ENCODE data around the gene KIF6.

The KIF6 gene

GRCh38 chr6:39296745-39297640 lies 428.2 kb downstream of the KIF6 start:
- ChIA-PET CTCF (no interaction called here), POLR2A (no interaction called here)
- no peak for DNase-seq (ENCODE audit: extremely low spot score)
- TF ChIP-seq HDGF (IDR thresholded peaks at IDR 0.05; ENCODE audit: borderline replicate concordance), result no peak
- TF ChIP-seq SUZ12 (IDR thresholded peaks at IDR 0.05), result no peak
- TF ChIP-seq FOXA1 (IDR thresholded peaks at IDR 0.05), result no peak
- no peak for TF ChIP-seq L3MBTL2 (conservative IDR thresholded peaks at IDR 0.05)
- TF ChIP-seq NFRKB (IDR thresholded peaks at IDR 0.05), result no peak
- TF ChIP-seq SP1 (IDR thresholded peaks at IDR 0.05), result no peak
- TF ChIP-seq BHLHE40 (IDR thresholded peaks at IDR 0.05; ENCODE audit: borderline replicate concordance), result no peak
- no peak for TF ChIP-seq LEF1 (IDR thresholded peaks at IDR 0.05; ENCODE audit: borderline replicate concordance)
- no peak for TF ChIP-seq ARNT (IDR thresholded peaks at IDR 0.05)
- no peak for TF ChIP-seq PKNOX1 (IDR thresholded peaks at IDR 0.05)
- TF ChIP-seq FOXK2 (IDR thresholded peaks at IDR 0.05), result no peak
- no peak for TF ChIP-seq FOXM1 (IDR thresholded peaks at IDR 0.05; ENCODE audit: borderline replicate concordance)
- TF ChIP-seq ELF4 (IDR thresholded peaks at IDR 0.05), result no peak
- TF ChIP-seq ZNF384 (IDR thresholded peaks at IDR 0.05), result no peak
- TF ChIP-seq CTBP1 (IDR thresholded peaks at IDR 0.05; ENCODE audit: borderline replicate concordance), result no peak
- no peak for TF ChIP-seq TARDBP (IDR thresholded peaks at IDR 0.05)

DNA sequence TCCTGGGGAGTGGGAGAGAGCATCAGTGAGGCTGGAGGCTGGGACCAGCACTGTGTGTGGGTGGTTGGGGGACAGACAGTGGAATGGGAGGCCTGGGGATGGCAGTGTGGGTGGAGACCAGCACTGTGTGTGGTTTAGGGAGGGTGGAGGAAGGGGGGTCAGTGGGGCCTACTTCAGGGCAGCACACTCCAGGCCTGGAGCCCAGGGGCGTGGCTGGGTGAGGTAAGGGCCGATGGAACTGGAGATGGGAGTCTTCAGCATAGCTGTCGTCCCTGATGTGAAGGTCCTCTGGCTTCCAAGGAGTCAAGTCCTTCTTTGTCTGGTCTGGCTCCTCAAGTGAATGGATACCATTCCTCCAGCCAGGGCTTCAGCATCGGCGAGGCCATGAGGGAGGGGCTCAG lies 429.6 kb downstream of the KIF6 start:
- CTCF ChIA-PET, result interaction anchor here (0.5 kb wide), 1 partner anchor 157 kb away, joined by 3 read pairs; no protein-coding TSS in a partner anchor
- POLR2A ChIA-PET, result no interaction called here
- TF ChIP-seq LEF1 (IDR thresholded peaks at IDR 0.05; ENCODE audit: borderline replicate concordance), result no peak
- TF ChIP-seq TARDBP (IDR thresholded peaks at IDR 0.05), result no peak
- TF ChIP-seq ZNF384 (IDR thresholded peaks at IDR 0.05), result no peak
- TF ChIP-seq BHLHE40 (IDR thresholded peaks at IDR 0.05; ENCODE audit: borderline replicate concordance), result no peak
- no peak for TF ChIP-seq FOXM1 (IDR thresholded peaks at IDR 0.05; ENCODE audit: borderline replicate concordance)
- TF ChIP-seq FOXK2 (IDR thresholded peaks at IDR 0.05), result no peak
- TF ChIP-seq L3MBTL2 (conservative IDR thresholded peaks at IDR 0.05), result no peak
- TF ChIP-seq FOXA1 (IDR thresholded peaks at IDR 0.05), result no peak
- TF ChIP-seq PKNOX1 (IDR thresholded peaks at IDR 0.05), result no peak
- no peak for TF ChIP-seq NFRKB (IDR thresholded peaks at IDR 0.05)
- TF ChIP-seq SP1 (IDR thresholded peaks at IDR 0.05), result no peak
- no peak for TF ChIP-seq ELF4 (IDR thresholded peaks at IDR 0.05)
- TF ChIP-seq CTBP1 (IDR thresholded peaks at IDR 0.05; ENCODE audit: borderline replicate concordance), result no peak
- TF ChIP-seq ARNT (IDR thresholded peaks at IDR 0.05), result no peak
- TF ChIP-seq SUZ12 (IDR thresholded peaks at IDR 0.05), result no peak
- no peak for TF ChIP-seq HDGF (IDR thresholded peaks at IDR 0.05; ENCODE audit: borderline replicate concordance)
- DNase-seq (ENCODE audit: extremely low spot score), result no peak

- no peak for DNase-seq (ENCODE audit: extremely low spot score)
- ChIA-PET POLR2A (no interaction called here), CTCF (no interaction called here)
- TF ChIP-seq CTBP1 (IDR thresholded peaks at IDR 0.05; ENCODE audit: borderline replicate concordance) (no peak), FOXA1 (IDR thresholded peaks at IDR 0.05) (no peak), HDGF (IDR thresholded peaks at IDR 0.05; ENCODE audit: borderline replicate concordance) (no peak), PKNOX1 (IDR thresholded peaks at IDR 0.05) (no peak), SUZ12 (IDR thresholded peaks at IDR 0.05) (no peak), ARNT (IDR thresholded peaks at IDR 0.05) (no peak), SP1 (IDR thresholded peaks at IDR 0.05) (no peak), NFRKB (IDR thresholded peaks at IDR 0.05) (no peak), BHLHE40 (IDR thresholded peaks at IDR 0.05; ENCODE audit: borderline replicate concordance) (no peak), L3MBTL2 (conservative IDR thresholded peaks at IDR 0.05) (no peak), LEF1 (IDR thresholded peaks at IDR 0.05; ENCODE audit: borderline replicate concordance) (no peak), FOXM1 (IDR thresholded peaks at IDR 0.05; ENCODE audit: borderline replicate concordance) (no peak), FOXK2 (IDR thresholded peaks at IDR 0.05) (no peak)
These were observed 430.3 kb downstream of the KIF6 start for GRCh38 chr6:39294899-39295298.

DNA sequence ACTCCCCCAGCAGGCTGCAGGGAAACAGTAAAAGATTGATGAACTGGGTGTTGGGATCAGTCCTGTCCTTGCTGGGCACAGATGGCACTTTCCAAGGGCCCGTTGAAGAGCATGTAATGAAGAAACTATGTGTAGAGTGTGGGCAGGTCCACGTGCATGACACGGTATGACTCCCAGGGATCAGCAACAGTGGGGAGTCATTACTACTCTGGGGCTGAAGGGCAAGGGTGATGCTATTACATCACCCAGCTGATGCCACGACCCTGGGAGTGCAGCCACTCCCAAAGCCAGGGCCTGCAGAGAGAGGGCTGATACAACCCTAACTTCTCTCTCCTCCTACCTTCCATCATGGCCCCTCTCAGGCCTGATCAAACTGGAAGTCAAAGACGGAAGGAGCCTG lies 431.1 kb downstream of the KIF6 start:
- ChIA-PET CTCF (no interaction called here), POLR2A (no interaction called here)
- no peak for DNase-seq (ENCODE audit: extremely low spot score)
- TF ChIP-seq FOXK2 (IDR thresholded peaks at IDR 0.05) (no peak), SP1 (IDR thresholded peaks at IDR 0.05) (no peak), NFRKB (IDR thresholded peaks at IDR 0.05) (no peak), LEF1 (IDR thresholded peaks at IDR 0.05; ENCODE audit: borderline replicate concordance) (no peak), HDGF (IDR thresholded peaks at IDR 0.05; ENCODE audit: borderline replicate concordance) (no peak), SUZ12 (IDR thresholded peaks at IDR 0.05) (no peak), TARDBP (IDR thresholded peaks at IDR 0.05) (no peak), L3MBTL2 (conservative IDR thresholded peaks at IDR 0.05) (no peak), CTBP1 (IDR thresholded peaks at IDR 0.05; ENCODE audit: borderline replicate concordance) (no peak), ZNF384 (IDR thresholded peaks at IDR 0.05) (no peak), ELF4 (IDR thresholded peaks at IDR 0.05) (no peak), FOXM1 (IDR thresholded peaks at IDR 0.05; ENCODE audit: borderline replicate concordance) (no peak), ARNT (IDR thresholded peaks at IDR 0.05) (no peak)

DNA sequence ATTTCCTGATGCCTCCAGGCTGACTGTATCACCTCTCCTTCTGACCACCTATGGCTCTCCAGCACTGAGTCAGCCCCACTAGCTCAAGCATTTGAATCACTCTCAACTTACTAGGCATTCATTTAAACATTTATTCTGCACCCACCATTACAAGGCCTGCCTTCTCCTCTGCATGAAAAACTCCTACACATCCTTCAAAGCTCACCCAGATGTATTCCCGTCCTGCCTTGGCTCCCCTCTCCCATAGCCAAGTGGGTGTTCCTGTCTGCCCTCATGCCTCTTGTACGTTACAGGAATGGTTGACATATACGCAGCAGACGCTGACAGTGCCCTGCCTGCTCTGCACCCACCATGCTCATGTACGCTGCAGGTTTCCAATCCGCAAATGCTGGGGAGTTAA lies 432.6 kb downstream of the KIF6 start:
- TF ChIP-seq TARDBP (IDR thresholded peaks at IDR 0.05) (no peak), FOXM1 (IDR thresholded peaks at IDR 0.05; ENCODE audit: borderline replicate concordance) (no peak), PKNOX1 (IDR thresholded peaks at IDR 0.05) (no peak), SUZ12 (IDR thresholded peaks at IDR 0.05) (no peak), BHLHE40 (IDR thresholded peaks at IDR 0.05; ENCODE audit: borderline replicate concordance) (no peak), FOXK2 (IDR thresholded peaks at IDR 0.05) (no peak), HDGF (IDR thresholded peaks at IDR 0.05; ENCODE audit: borderline replicate concordance) (no peak), ELF4 (IDR thresholded peaks at IDR 0.05) (no peak), CTBP1 (IDR thresholded peaks at IDR 0.05; ENCODE audit: borderline replicate concordance) (no peak), ZNF384 (IDR thresholded peaks at IDR 0.05) (no peak), L3MBTL2 (conservative IDR thresholded peaks at IDR 0.05) (no peak), NFRKB (IDR thresholded peaks at IDR 0.05) (no peak), SP1 (IDR thresholded peaks at IDR 0.05) (no peak)
- DNase-seq (ENCODE audit: extremely low spot score), result no peak
- POLR2A ChIA-PET, result no interaction called here
- CTCF ChIA-PET, result no interaction called here
